ENCODE data around the gene BICDL2.

The BICDL2 gene

GRCh38 chr16:2983706-2984136 lies 53.0 kb downstream of the BICDL2 start (continued):
- no peak for TF ChIP-seq ZNF433 (tag by site-specific recombination; IDR thresholded peaks at IDR 0.05; ENCODE audit: low read depth)
- no peak; the same call in 1 of the 2 replicates for TF ChIP-seq ZNF600 (tag by site-specific recombination; IDR thresholded peaks at IDR 0.05)
- peak; percentile 73 for TF ChIP-seq ZBTB8A (tag by site-specific recombination; IDR thresholded peaks at IDR 0.05)
- peak; percentile 26; the same call in 1 of the 2 replicates for TF ChIP-seq ZNF391 (tag by site-specific recombination; IDR thresholded peaks at IDR 0.05; ENCODE audit: borderline replicate concordance, low read depth)
- 0 out of 2 replicates have a peak, but pooled peaks have one; percentile 20 for TF ChIP-seq PATZ1 (tag by site-specific recombination; IDR thresholded peaks at IDR 0.05)
- no peak for TF ChIP-seq KLF7 (tag by site-specific recombination; IDR thresholded peaks at IDR 0.05; ENCODE audit: borderline replicate concordance)
- TF ChIP-seq ZNF621 (tag by site-specific recombination; IDR thresholded peaks at IDR 0.05): no peak
- TF ChIP-seq ZNF777 (tag by site-specific recombination; IDR thresholded peaks at IDR 0.05; ENCODE audit: borderline replicate concordance): no peak
- TF ChIP-seq ZNF776 (tag by site-specific recombination; IDR thresholded peaks at IDR 0.05; ENCODE audit: borderline replicate concordance): no peak
- TF ChIP-seq GLI2 (tag by site-specific recombination; IDR thresholded peaks at IDR 0.05; ENCODE audit: borderline replicate concordance, low read depth): no peak
- no peak for TF ChIP-seq ZIC2 (tag by site-specific recombination; IDR thresholded peaks at IDR 0.05)
- TF ChIP-seq ZNF596 (tag by site-specific recombination; IDR thresholded peaks at IDR 0.05): no peak
- TF ChIP-seq GLI4 (tag by site-specific recombination; IDR thresholded peaks at IDR 0.05): no peak
- TF ChIP-seq YY1 (tag by site-specific recombination; IDR thresholded peaks at IDR 0.05): no peak
- no peak for TF ChIP-seq ZNF473 (tag by site-specific recombination; IDR thresholded peaks at IDR 0.05)
- peak; percentile 60; the same call in 1 of the 2 replicates for TF ChIP-seq CTCF (tag by site-specific recombination; IDR thresholded peaks at IDR 0.05)
- TF ChIP-seq ZNF529 (tag by site-specific recombination; IDR thresholded peaks at IDR 0.05; ENCODE audit: insufficient replicate concordance): no peak
- TF ChIP-seq ZFP69B (tag by site-specific recombination; IDR thresholded peaks at IDR 0.05): 0 out of 2 replicates have a peak, but pooled peaks have one; percentile 63
- TF ChIP-seq ZNF544 (tag by site-specific recombination; IDR thresholded peaks at IDR 0.05): no peak
- no peak for TF ChIP-seq ZSCAN4 (tag by site-specific recombination; IDR thresholded peaks at IDR 0.05)
- no peak for TF ChIP-seq ZNF645 (tag by site-specific recombination; IDR thresholded peaks at IDR 0.05)
- TF ChIP-seq ZSCAN30 (tag by site-specific recombination; IDR thresholded peaks at IDR 0.05): peak; percentile 87
- no peak for TF ChIP-seq ZNF677 (tag by site-specific recombination; IDR thresholded peaks at IDR 0.05)
- no peak for TF ChIP-seq ZNF549 (tag by site-specific recombination; IDR thresholded peaks at IDR 0.05)
- peak; percentile 64; the same call in 1 of the 2 replicates for TF ChIP-seq ZNF610 (tag by site-specific recombination; IDR thresholded peaks at IDR 0.05; ENCODE audit: borderline replicate concordance)
- no peak for TF ChIP-seq KLF17 (tag by site-specific recombination; IDR thresholded peaks at IDR 0.05)
- TF ChIP-seq PRDM2 (tag by site-specific recombination; IDR thresholded peaks at IDR 0.05; ENCODE audit: borderline replicate concordance): no peak
- TF ChIP-seq HOXD13 (CRISPR knock-in tag; IDR thresholded peaks at IDR 0.05; ENCODE audit: borderline replicate concordance): no peak

Data from HEK293 (cell line).